Caco-2 (cell line): ENCODE results near the gene FAHD2A. TPM values are rescaled to one million over a fixed set of nuclear protein-coding genes. Genes with fewer than 3 reads are reported as not detected.

Experiments used
- BruUV-seq: library from RNA; stranded (reverse); fragments of 400-500 nt; replicated peaks from 2 replicates; lab custom pipeline; 2021; lab: Mats Ljungman, UMichigan
- CTCF ChIA-PET: fragments of 300-600 bp; sonication (Branson Sonifier 250); formaldehyde crosslinking; loops from one replicate; lab custom pipeline; 2022; ENCODE audit warnings: antibody characterized with exemption; lab: Charles Lee
- POLR2A ChIA-PET: fragments of 300-600 bp; sonication (Branson Sonifier 250); formaldehyde crosslinking; loops from one replicate; lab custom pipeline; 2022; ENCODE audit warnings: antibody characterized with exemption; lab: Charles Lee
- DNase-seq, 2 experiments: peaks; one replicate each; pipeline versions ENCODE4 v3.0.0 to v3.0.0-alpha.2; 2020 to 2022
- H3K27me3 ChIP-seq: replicated peaks from 2 replicates; pipeline ENCODE4 v1.6.0; 2011; ENCODE audit warnings: low read length; ENCODE audit not compliant: control insufficient read depth, insufficient read depth
- H3K36me3 ChIP-seq: 2 replicates; pipeline ENCODE4 v1.5.1; 2011; ENCODE audit warnings: low read length; ENCODE audit not compliant: control insufficient read depth, insufficient read depth
- H3K4me1 ChIP-seq: fragments of 250-450 bp; sonication (Bioruptor Pico); 2 replicates; pipeline ENCODE4 v1.5.1; 2020; ENCODE audit warnings: mild to moderate bottlenecking
- H3K4me3 ChIP-seq: 2 replicates; pipeline ENCODE4 v1.5.1; 2011; ENCODE audit warnings: low read depth, mild to moderate bottlenecking, control low read depth, low read length
- H3K9me3 ChIP-seq: fragments of 250-450 bp; sonication (Bioruptor Pico); 2 replicates; pipeline ENCODE4 v1.5.1; 2020; ENCODE audit warnings: mild to moderate bottlenecking, moderate library complexity
- H3K27ac Mint-ChIP-seq: one replicate; pipeline ENCODE4 v1.8.0; 2022; ENCODE audit warnings: mixed read lengths; ENCODE audit not compliant: unreplicated experiment
- H3K27me3 Mint-ChIP-seq: one replicate; pipeline ENCODE4 v1.8.0; 2022; ENCODE audit warnings: mixed read lengths; ENCODE audit not compliant: insufficient read depth, unreplicated experiment
- H3K36me3 Mint-ChIP-seq: one replicate; pipeline ENCODE4 v1.8.0; 2022; ENCODE audit warnings: mild to moderate bottlenecking, mixed read lengths; ENCODE audit not compliant: insufficient read depth, unreplicated experiment
- H3K4me1 Mint-ChIP-seq: one replicate; pipeline ENCODE4 v1.8.0; 2022; ENCODE audit warnings: low read depth, mixed read lengths; ENCODE audit not compliant: unreplicated experiment
- H3K4me3 Mint-ChIP-seq: one replicate; pipeline ENCODE4 v1.8.0; 2022; ENCODE audit warnings: mild to moderate bottlenecking, moderate library complexity, mixed read lengths; ENCODE audit not compliant: unreplicated experiment
- H3K9me3 Mint-ChIP-seq: one replicate; pipeline ENCODE4 v1.8.0; 2022; ENCODE audit warnings: mixed read lengths; ENCODE audit not compliant: unreplicated experiment
- intact Hi-C: fragments of 100-400 bp; cut with micrococcal nuclease; formaldehyde crosslinking; loops from one replicate; pipeline ENCODE4 v1.10.0; 2022; ENCODE audit not compliant: unreplicated experiment
- total RNA-seq: library from RNA; stranded (reverse); gene quantifications from 2 replicates; pipeline ENCODE4 v1.2.3, GENCODE V29; 2022
- TF ChIP-seq, protein P1 (sequence below), 2 experiments: fragments of 200-600 bp in 1 of 2; IDR thresholded peaks; 1 replicate in 1 of 2; 2 replicates in 1 of 2; pipeline versions ENCODE4 v1.5.1 to v1.8.0; 2011 to 2022; ENCODE audit warnings: antibody characterized with exemption in 1 of 2, control low read depth in 1 of 2, inconsistent platforms in 1 of 2, low read depth in 1 of 2, low read length in 1 of 2, mild to moderate bottlenecking in 1 of 2, moderate library complexity in 1 of 2; ENCODE audit not compliant: insufficient read depth in 1 of 2, severe bottlenecking in 1 of 2, unreplicated experiment in 1 of 2

The FAHD2A gene
- total RNA-seq, 1 experiment from 2014 or later, result 26.8 TPM

DNA sequence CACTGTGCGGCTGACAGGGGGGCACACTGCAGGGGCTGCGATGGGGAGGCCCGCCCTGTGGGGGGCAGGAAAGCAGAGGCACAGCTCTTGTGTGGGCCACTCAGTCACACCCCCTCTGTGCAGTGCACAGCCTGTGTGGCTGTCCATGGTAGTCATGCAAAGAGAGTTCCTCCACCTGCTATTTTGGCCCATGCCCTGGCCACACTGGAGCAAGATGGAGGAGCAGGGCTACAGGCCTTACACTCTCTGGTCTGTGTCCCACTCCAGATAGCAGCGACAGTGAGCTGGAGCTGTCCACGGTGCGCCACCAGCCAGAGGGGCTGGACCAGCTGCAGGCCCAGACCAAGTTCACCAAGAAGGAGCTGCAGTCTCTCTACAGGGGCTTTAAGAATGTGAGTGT is 28.5 kb upstream of the FAHD2A start:
- H3K36me3 ChIP-seq, result no peaks in the 10 kb centered on the region
- ChIA-PET POLR2A (no interaction called here), CTCF (no interaction called here)
- H3K4me3 ChIP-seq, result no peak overlapping the region
- H3K27me3 ChIP-seq, result no peaks in the 10 kb centered on the region; the same call in none of the 2 replicates
- Mint-ChIP-seq H3K27me3 (peaks cover 12% of the 10 kb centered on the region), H3K4me1 (no peaks in the 10 kb centered on the region), H3K4me3 (no peak overlapping the region), H3K9me3 (no peaks in the 10 kb centered on the region), H3K27ac (no peak overlapping the region), H3K36me3 (no peaks in the 10 kb centered on the region)
- BruUV-seq, result no TSS peak
- TF ChIP-seq, protein P1, sequence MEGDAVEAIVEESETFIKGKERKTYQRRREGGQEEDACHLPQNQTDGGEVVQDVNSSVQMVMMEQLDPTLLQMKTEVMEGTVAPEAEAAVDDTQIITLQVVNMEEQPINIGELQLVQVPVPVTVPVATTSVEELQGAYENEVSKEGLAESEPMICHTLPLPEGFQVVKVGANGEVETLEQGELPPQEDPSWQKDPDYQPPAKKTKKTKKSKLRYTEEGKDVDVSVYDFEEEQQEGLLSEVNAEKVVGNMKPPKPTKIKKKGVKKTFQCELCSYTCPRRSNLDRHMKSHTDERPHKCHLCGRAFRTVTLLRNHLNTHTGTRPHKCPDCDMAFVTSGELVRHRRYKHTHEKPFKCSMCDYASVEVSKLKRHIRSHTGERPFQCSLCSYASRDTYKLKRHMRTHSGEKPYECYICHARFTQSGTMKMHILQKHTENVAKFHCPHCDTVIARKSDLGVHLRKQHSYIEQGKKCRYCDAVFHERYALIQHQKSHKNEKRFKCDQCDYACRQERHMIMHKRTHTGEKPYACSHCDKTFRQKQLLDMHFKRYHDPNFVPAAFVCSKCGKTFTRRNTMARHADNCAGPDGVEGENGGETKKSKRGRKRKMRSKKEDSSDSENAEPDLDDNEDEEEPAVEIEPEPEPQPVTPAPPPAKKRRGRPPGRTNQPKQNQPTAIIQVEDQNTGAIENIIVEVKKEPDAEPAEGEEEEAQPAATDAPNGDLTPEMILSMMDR (IDR thresholded peaks at IDR 0.05; ENCODE audit: insufficient read depth in 1 of 2, low read depth in 1 of 2, low read length in 1 of 2, severe bottlenecking in 1 of 2, unreplicated experiment in 1 of 2), result no peak
- no peaks in the 10 kb centered on the region for H3K9me3 ChIP-seq
- H3K4me1 ChIP-seq, result no peaks in the 10 kb centered on the region
- intact Hi-C loops, result no loop called here
- no peak for DNase-seq

GRCh38 chr2:95374451-95374920 is 28.0 kb upstream of the FAHD2A start:
- Histone ChIP-seq H3K36me3 (no peaks in the 10 kb centered on the region), H3K9me3 (no peaks in the 10 kb centered on the region), H3K4me1 (no peaks in the 10 kb centered on the region), H3K4me3 (no peak overlapping the region), H3K27me3 (no peaks in the 10 kb centered on the region; the same call in none of the 2 replicates)
- Mint-ChIP-seq H3K4me1 (no peaks in the 10 kb centered on the region), H3K27me3 (peaks cover 14% of the 10 kb centered on the region), H3K4me3 (no peak overlapping the region), H3K27ac (no peak overlapping the region), H3K36me3 (no peaks in the 10 kb centered on the region), H3K9me3 (no peaks in the 10 kb centered on the region)
- CTCF ChIA-PET, result no interaction called here
- POLR2A ChIA-PET, result no interaction called here
- intact Hi-C loops, result no loop called here
- TF ChIP-seq, protein P1 (IDR thresholded peaks at IDR 0.05; ENCODE audit: insufficient read depth in 1 of 2, low read depth in 1 of 2, low read length in 1 of 2, severe bottlenecking in 1 of 2, unreplicated experiment in 1 of 2), result no peak
- BruUV-seq, result no TSS peak
- DNase-seq, result no peak

DNA sequence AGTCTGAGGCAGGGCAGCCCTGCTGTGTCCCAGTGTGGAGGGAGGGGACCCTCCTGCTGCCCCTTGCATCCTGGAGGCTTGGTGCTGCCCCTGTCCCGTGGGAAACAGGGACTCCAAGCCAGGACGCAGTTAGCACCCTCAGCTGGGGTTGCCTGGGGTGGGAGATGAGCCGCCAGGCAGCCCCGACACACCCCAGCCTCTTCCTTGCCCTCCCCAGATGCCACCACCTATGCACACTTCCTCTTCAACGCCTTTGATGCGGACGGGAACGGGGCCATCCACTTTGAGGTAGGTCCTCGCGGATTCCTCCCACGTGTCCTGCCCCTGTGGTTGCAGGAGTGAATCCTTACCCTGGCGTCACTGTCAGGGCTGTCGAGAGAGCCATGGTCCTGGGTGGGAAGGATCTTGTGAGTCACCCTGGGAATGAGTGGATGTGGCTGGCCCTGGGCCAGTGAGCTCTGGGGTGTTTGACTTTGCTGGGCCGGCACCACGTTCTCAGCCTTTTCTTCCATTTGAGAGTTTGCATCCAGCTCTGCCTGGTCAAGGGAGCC is 27.5 kb upstream of the FAHD2A start:
- TF ChIP-seq, protein P1 (IDR thresholded peaks at IDR 0.05; ENCODE audit: insufficient read depth in 1 of 2, low read depth in 1 of 2, low read length in 1 of 2, severe bottlenecking in 1 of 2, unreplicated experiment in 1 of 2), result no peak
- BruUV-seq, result no TSS peak
- DNase-seq, result no peak
- no peak overlapping the region for H3K4me3 ChIP-seq
- H3K27me3 ChIP-seq, result no peaks in the 10 kb centered on the region; the same call in none of the 2 replicates
- Mint-ChIP-seq H3K27ac (no peak overlapping the region), H3K4me3 (no peak overlapping the region), H3K36me3 (no peaks in the 10 kb centered on the region), H3K9me3 (no peaks in the 10 kb centered on the region), H3K4me1 (no peaks in the 10 kb centered on the region), H3K27me3 (peaks cover 19% of the 10 kb centered on the region)
- no peaks in the 10 kb centered on the region for H3K9me3 ChIP-seq
- intact Hi-C loops, result no loop called here
- CTCF ChIA-PET, result no interaction called here
- H3K4me1 ChIP-seq, result no peaks in the 10 kb centered on the region
- no peaks in the 10 kb centered on the region for H3K36me3 ChIP-seq
- POLR2A ChIA-PET, result no interaction called here
